ENCODE data around the gene UPK1B. TPM values are rescaled to one million over a fixed set of nuclear protein-coding genes. Genes with fewer than 3 reads are reported as not detected.

UPK1B gene
- total and polyA plus RNA-seq, 8 donors, result 0.46 to 61.1 (median 2.3) TPM; not detected in 4

DNA sequence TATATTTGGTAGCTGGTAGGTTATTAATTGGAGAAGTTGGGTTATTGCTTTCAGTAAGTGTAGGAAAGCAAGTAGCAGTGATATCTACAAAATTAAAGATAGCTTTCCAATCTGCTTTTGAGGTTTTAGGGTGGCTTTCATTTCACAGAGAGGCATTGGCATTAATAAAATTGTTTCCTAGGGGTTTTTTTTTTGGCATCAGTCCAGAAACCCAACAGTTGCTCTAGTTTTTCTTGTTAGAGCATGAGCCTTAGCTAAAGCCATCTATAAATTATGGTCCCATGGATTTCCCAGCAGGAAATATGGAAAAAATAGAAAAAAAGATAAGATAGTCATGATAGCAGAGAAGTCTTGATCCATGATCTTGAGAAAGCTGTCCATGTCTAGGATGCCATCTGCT, 70.3 kb downstream of the UPK1B start:
- no peak for DNase-seq
- Histone ChIP-seq H3K4me1 (peaks cover 20 to 25% (median 23%) of the 10 kb centered on the region in 4 donors), H3K4me3 (no peak overlapping the region), H3K27me3 (no peaks in the 10 kb centered on the region), H3K9me3 (peaks cover 0 to 13% (median 10%) of the 10 kb centered on the region in 4 donors), H3K27ac (no peak overlapping the region), H3K36me3 (no peaks in the 10 kb centered on the region)
- intact Hi-C loops (cut with DNase I; ENCODE audit: low total_unique reads), result no loop called here
- TF ChIP-seq EP300 (IDR thresholded peaks at IDR 0.05), result no peak
- TF ChIP-seq POLR2A (IDR thresholded peaks at IDR 0.05), result no peak
- TF ChIP-seq, protein P1, sequence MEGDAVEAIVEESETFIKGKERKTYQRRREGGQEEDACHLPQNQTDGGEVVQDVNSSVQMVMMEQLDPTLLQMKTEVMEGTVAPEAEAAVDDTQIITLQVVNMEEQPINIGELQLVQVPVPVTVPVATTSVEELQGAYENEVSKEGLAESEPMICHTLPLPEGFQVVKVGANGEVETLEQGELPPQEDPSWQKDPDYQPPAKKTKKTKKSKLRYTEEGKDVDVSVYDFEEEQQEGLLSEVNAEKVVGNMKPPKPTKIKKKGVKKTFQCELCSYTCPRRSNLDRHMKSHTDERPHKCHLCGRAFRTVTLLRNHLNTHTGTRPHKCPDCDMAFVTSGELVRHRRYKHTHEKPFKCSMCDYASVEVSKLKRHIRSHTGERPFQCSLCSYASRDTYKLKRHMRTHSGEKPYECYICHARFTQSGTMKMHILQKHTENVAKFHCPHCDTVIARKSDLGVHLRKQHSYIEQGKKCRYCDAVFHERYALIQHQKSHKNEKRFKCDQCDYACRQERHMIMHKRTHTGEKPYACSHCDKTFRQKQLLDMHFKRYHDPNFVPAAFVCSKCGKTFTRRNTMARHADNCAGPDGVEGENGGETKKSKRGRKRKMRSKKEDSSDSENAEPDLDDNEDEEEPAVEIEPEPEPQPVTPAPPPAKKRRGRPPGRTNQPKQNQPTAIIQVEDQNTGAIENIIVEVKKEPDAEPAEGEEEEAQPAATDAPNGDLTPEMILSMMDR (IDR thresholded peaks at IDR 0.05), result no peak
- no peak for TF ChIP-seq POLR2AphosphoS5 (IDR thresholded peaks at IDR 0.05)

DNA sequence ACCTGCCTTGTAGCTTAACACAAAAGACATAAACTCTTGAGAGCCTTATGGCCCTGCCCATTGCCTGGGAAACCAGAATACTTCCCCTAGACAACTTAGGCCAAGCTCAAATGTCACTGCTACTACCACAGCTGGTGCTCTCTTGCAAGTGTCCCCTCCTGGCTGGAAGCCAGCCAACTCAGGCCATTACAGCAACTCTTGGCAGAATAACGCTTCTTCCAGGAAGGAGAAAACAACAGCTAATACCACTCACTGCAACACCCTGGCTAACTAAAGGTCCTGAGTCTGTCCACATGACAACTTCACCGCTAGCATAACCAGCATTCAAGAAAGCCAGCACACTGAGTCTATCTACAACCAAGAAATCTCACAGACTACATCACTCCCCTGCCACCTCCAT, 72.4 kb downstream of the UPK1B start:
- intact Hi-C loops (cut with DNase I; ENCODE audit: low total_unique reads), result no loop called here
- TF ChIP-seq POLR2AphosphoS5 (IDR thresholded peaks at IDR 0.05), result no peak
- TF ChIP-seq, protein P1 (IDR thresholded peaks at IDR 0.05), result no peak
- no peak for TF ChIP-seq POLR2A (IDR thresholded peaks at IDR 0.05)
- no peak for TF ChIP-seq EP300 (IDR thresholded peaks at IDR 0.05)
- Histone ChIP-seq H3K36me3 (no peaks in the 10 kb centered on the region), H3K4me1 (peaks cover 6 to 10% (median 9%) of the 10 kb centered on the region in 4 donors), H3K9me3 (peaks cover 0 to 14% (median 12%) of the 10 kb centered on the region in 4 donors), H3K27ac (no peak overlapping the region), H3K4me3 (no peak overlapping the region), H3K27me3 (no peaks in the 10 kb centered on the region)
- WGBS, 5 donors, result 41 to 82% (median 50%) methylated on average over 2 of the region's 2 CpGs
- peak in 1 of 2 donors; percentile 63 for DNase-seq

Other genes starting within 250 kb of the UPK1B start
- gene IGSF11, start 138.8 kb upstream of the UPK1B start, total RNA-seq, result 10 to 100 TPM in 1 of 5 donors, 1 to 10 TPM in 1, under 1 TPM in 1, not detected in 2; 0.58 to 77.7 (median 9.5) TPM
- gene IGSF11, start 138.8 kb upstream of the UPK1B start, polyA plus RNA-seq, result under 1 TPM in 1 of 3 donors, not detected in 2; 0.55 TPM
- gene TEX55, start 27.4 kb upstream of the UPK1B start, total RNA-seq, result not detected
- gene TEX55, start 27.4 kb upstream of the UPK1B start, polyA plus RNA-seq, result not detected
- gene B4GALT4, start 67.3 kb downstream of the UPK1B start, total RNA-seq, result 10 to 100 TPM in 3 of 5 donors, 1 to 10 TPM in 2; 5.5 to 39.7 (median 16.1) TPM
- gene B4GALT4, start 67.3 kb downstream of the UPK1B start, polyA plus RNA-seq, result 10 to 100 TPM; 12.0 to 14.6 (median 13.3) TPM
- gene ARHGAP31, start 120.8 kb downstream of the UPK1B start, total RNA-seq, result 100 to 1,000 TPM in 1 of 5 donors, 10 to 100 TPM in 2, 1 to 10 TPM in 2; 2.9 to 275 (median 14.1) TPM
- gene ARHGAP31, start 120.8 kb downstream of the UPK1B start, polyA plus RNA-seq, result 1 to 10 TPM; 1.2 to 2.6 (median 2.1) TPM